H9 (cell line): ENCODE data around the gene CFAP54. TPM values are rescaled to one million over a fixed set of nuclear protein-coding genes. Genes with fewer than 3 reads are reported as not detected.

Source experiments
- DNase-seq: peaks from one replicate; pipeline ENCODE4 v3.0.0-alpha.2; 2017
- H2AFZ ChIP-seq: one replicate; pipeline ENCODE4 v1.6.1; 2013; ENCODE audit warnings: mild to moderate bottlenecking, low read length, control low read depth, moderate library complexity
- H2AK5ac ChIP-seq: 2 replicates; pipeline ENCODE4 v1.6.1; 2013; ENCODE audit warnings: low read length, control low read depth, mixed read lengths; ENCODE audit not compliant: insufficient read length
- H2BK120ac ChIP-seq: one replicate; pipeline ENCODE4 v1.6.1; 2013; ENCODE audit warnings: low read depth, mild to moderate bottlenecking, low read length, control low read depth, inconsistent platforms; ENCODE audit not compliant: poor library complexity, severe bottlenecking
- H2BK12ac ChIP-seq: 2 replicates; pipeline ENCODE4 v1.6.1; 2013; ENCODE audit warnings: low read length, control low read depth, mixed read lengths, low read depth; ENCODE audit not compliant: insufficient read length
- H2BK15ac ChIP-seq: 2 replicates; pipeline ENCODE4 v1.6.1; 2013; ENCODE audit warnings: low read depth, low read length, control low read depth
- H2BK20ac ChIP-seq: one replicate; pipeline ENCODE4 v1.6.1; 2013; ENCODE audit warnings: low read depth, mild to moderate bottlenecking, low read length, control low read depth, inconsistent platforms; ENCODE audit not compliant: poor library complexity, severe bottlenecking
- H2BK5ac ChIP-seq: 2 replicates; pipeline ENCODE4 v1.6.1; 2013; ENCODE audit warnings: low read length, control low read depth, mixed read lengths; ENCODE audit not compliant: insufficient read length
- H3K14ac ChIP-seq: 2 replicates; pipeline ENCODE4 v1.6.1; 2013; ENCODE audit warnings: low read length, control low read depth; ENCODE audit not compliant: insufficient read depth
- H3K18ac ChIP-seq: 2 replicates; pipeline ENCODE4 v1.6.1; 2013; ENCODE audit warnings: low read depth, mild to moderate bottlenecking, mixed read lengths, low read length, control low read depth; ENCODE audit not compliant: insufficient read length
- H3K23ac ChIP-seq: 2 replicates; pipeline ENCODE4 v1.6.1; 2013; ENCODE audit warnings: low read length, control low read depth, mixed read lengths, low read depth; ENCODE audit not compliant: insufficient read length
- H3K23me2 ChIP-seq: 2 replicates; pipeline ENCODE4 v1.6.1; 2013; ENCODE audit warnings: low read depth, mild to moderate bottlenecking, mixed read lengths, low read length, control low read depth; ENCODE audit not compliant: insufficient read length, poor library complexity, severe bottlenecking
- H3K27ac ChIP-seq: 2 replicates; pipeline ENCODE4 v1.5.1; 2013; ENCODE audit warnings: low read length, control low read depth, mixed read lengths, low read depth; ENCODE audit not compliant: insufficient read length
- H3K27me3 ChIP-seq: 2 replicates; pipeline ENCODE4 v1.6.1; 2013; ENCODE audit warnings: low read length, control low read depth, inconsistent platforms; ENCODE audit not compliant: insufficient read depth
- H3K4ac ChIP-seq: 2 replicates; pipeline ENCODE4 v1.6.1; 2013; ENCODE audit warnings: low read depth, mild to moderate bottlenecking, control low read depth, inconsistent platforms, low read length, moderate library complexity
- H3K4me1 ChIP-seq: 2 replicates; pipeline ENCODE4 v1.6.1; 2013; ENCODE audit warnings: low read length, control low read depth, inconsistent platforms; ENCODE audit not compliant: insufficient read depth
- H3K4me2 ChIP-seq: 2 replicates; pipeline ENCODE4 v1.6.1; 2013; ENCODE audit warnings: low read length, control low read depth, mixed read lengths; ENCODE audit not compliant: insufficient read length, insufficient read depth
- H3K56ac ChIP-seq: 2 replicates; pipeline ENCODE4 v1.6.1; 2013; ENCODE audit warnings: low read depth, mild to moderate bottlenecking, mixed read lengths, low read length, control low read depth; ENCODE audit not compliant: insufficient read length
- H3K79me1 ChIP-seq: 2 replicates; pipeline ENCODE4 v1.6.1; 2013; ENCODE audit warnings: low read depth, mild to moderate bottlenecking, moderate library complexity, low read length, control low read depth, inconsistent platforms; ENCODE audit not compliant: insufficient read depth, poor library complexity, severe bottlenecking
- H3K79me2 ChIP-seq: 2 replicates; pipeline ENCODE4 v1.6.1; 2013; ENCODE audit warnings: low read length, control low read depth, inconsistent platforms; ENCODE audit not compliant: insufficient read depth
- H3K9ac ChIP-seq: 2 replicates; pipeline ENCODE4 v1.6.1; 2013; ENCODE audit warnings: low read length, control low read depth, mixed read lengths; ENCODE audit not compliant: insufficient read length; ENCODE audit errors: extremely low read depth
- H3K9me3 ChIP-seq: one replicate; pipeline ENCODE4 v1.6.1; 2013; ENCODE audit warnings: low read depth, low read length, inconsistent platforms; ENCODE audit not compliant: control insufficient read depth
- H3T11ph ChIP-seq: one replicate; pipeline ENCODE4 v1.6.1; 2013; ENCODE audit warnings: mild to moderate bottlenecking, low read length, control low read depth, inconsistent platforms
- H4K20me1 ChIP-seq: one replicate; pipeline ENCODE4 v1.6.1; 2013; ENCODE audit not compliant: control insufficient read depth, insufficient read length, insufficient read depth
- H4K5ac ChIP-seq: 2 replicates; pipeline ENCODE4 v1.6.1; 2013; ENCODE audit warnings: low read depth, mild to moderate bottlenecking, mixed read lengths, low read length, control low read depth; ENCODE audit not compliant: insufficient read length
- H4K8ac ChIP-seq: replicated peaks from 2 replicates; pipeline ENCODE4 v1.6.1; 2013; ENCODE audit warnings: low read length, control low read depth, mixed read lengths, low read depth; ENCODE audit not compliant: insufficient read length
- H4K91ac ChIP-seq: 2 replicates; pipeline ENCODE4 v1.6.1; 2013; ENCODE audit warnings: low read depth, mild to moderate bottlenecking, moderate library complexity, mixed read lengths, low read length, control low read depth; ENCODE audit not compliant: insufficient read length
- H3K27ac Mint-ChIP-seq, 3 experiments: 2 replicates in 2 of 3; 3 replicates in 1 of 3; pipeline ENCODE4 v1.8.0; 2020 to 2021; ENCODE audit warnings: mixed read lengths in 3 of 3, mild to moderate bottlenecking in 1 of 3, moderate library complexity in 1 of 3
- H3K27me3 Mint-ChIP-seq: 2 replicates; pipeline ENCODE4 v1.8.0; 2021; ENCODE audit warnings: low read depth, mild to moderate bottlenecking, moderate library complexity, mixed read lengths
- H3K36me3 Mint-ChIP-seq, 3 experiments: 2 replicates in 2 of 3; 3 replicates in 1 of 3; pipeline ENCODE4 v1.8.0; 2020 to 2021; ENCODE audit warnings: low read depth in 3 of 3, mixed read lengths in 3 of 3; ENCODE audit not compliant: insufficient read depth in 1 of 3
- H3K4me1 Mint-ChIP-seq, 2 experiments: 2 replicates each; pipeline ENCODE4 v1.8.0; 2020; ENCODE audit warnings: mixed read lengths in 2 of 2
- H3K4me3 Mint-ChIP-seq, 2 experiments: 2 replicates in 1 of 2; 3 replicates in 1 of 2; pipeline ENCODE4 v1.8.0; 2020 to 2021; ENCODE audit warnings: mild to moderate bottlenecking in 2 of 2, mixed read lengths in 2 of 2, moderate library complexity in 1 of 2
- H3K9me3 Mint-ChIP-seq, 2 experiments: 2 replicates in 1 of 2; 3 replicates in 1 of 2; pipeline ENCODE4 v1.8.0; 2020; ENCODE audit warnings: mild to moderate bottlenecking in 2 of 2, mixed read lengths in 2 of 2, moderate library complexity in 1 of 2
- WGBS: extraction: QIAGEN DNeasy Blood & Tissue Kit; methylation state at CpG from one replicate; pipeline ENCODE4 v1.1.7; 2013; ENCODE audit warnings: missing lambda C conversion rate, low lambda C conversion rate, mixed read lengths; ENCODE audit not compliant: insufficient read length; ENCODE audit errors: extremely low coverage; 5-methylcytosine and 5-hydroxymethylcytosine counted together
- total RNA-seq: library from RNA; stranded (reverse); gene quantifications from 2 replicates; pipeline ENCODE4 v1.2.1, GENCODE V29; 2021
- TF ChIP-seq, protein P1 (sequence below): fragments of 200-600 bp; sonication (generic); conservative IDR thresholded peaks from 3 replicates; pipeline ENCODE4 v1.8.0; 2021; ENCODE audit warnings: antibody characterized with exemption, mild to moderate bottlenecking

The CFAP54 gene
- total RNA-seq, 1 experiment from 2014 or later: 0.24 TPM

DNA sequence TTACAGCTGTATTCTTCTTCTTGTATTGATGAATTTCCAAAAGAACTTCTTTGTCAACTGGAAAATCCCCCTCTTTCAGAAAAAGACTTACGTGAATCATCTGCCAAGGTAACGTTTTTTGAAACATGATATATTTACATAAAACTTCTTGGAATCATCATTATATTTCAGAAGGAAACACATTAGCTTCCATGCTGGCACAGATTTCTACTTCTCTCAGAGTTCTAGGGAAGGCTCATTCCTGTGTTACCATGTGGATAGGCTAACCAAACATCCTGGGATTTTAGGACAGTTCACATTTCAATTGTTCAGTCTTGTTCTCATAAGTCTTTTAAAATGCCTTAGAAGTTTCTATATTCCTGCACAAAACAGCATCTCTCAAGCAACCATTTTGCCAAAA, 297.4 kb downstream of the CFAP54 start:
- Histone ChIP-seq H3K27ac (no peak overlapping the region), H2BK5ac (no peak overlapping the region), H2BK15ac (no peak overlapping the region), H4K91ac (no peak overlapping the region), H3K9me3 (no peaks in the 10 kb centered on the region), H3K4me2 (no peak overlapping the region), H4K5ac (no peak overlapping the region), H2AFZ (no peak overlapping the region), H3K27me3 (no peaks in the 10 kb centered on the region), H3K23me2 (no peaks in the 10 kb centered on the region), H3T11ph (no peak overlapping the region), H3K4ac (no peak overlapping the region), H3K79me1 (no peaks in the 10 kb centered on the region), H3K4me1 (no peaks in the 10 kb centered on the region), H2BK120ac (no peak overlapping the region), H3K79me2 (no peaks in the 10 kb centered on the region), H3K23ac (no peak overlapping the region), H3K18ac (no peak overlapping the region), H3K14ac (no peak overlapping the region), H2AK5ac (no peak overlapping the region), H3K56ac (no peak overlapping the region), H2BK12ac (no peak overlapping the region), H2BK20ac (no peak overlapping the region), H4K20me1 (no peaks in the 10 kb centered on the region), H4K8ac (no peak overlapping the region), H3K9ac (no peak overlapping the region)
- H3K4me1 Mint-ChIP-seq: peaks cover 0 to 3% of the 10 kb centered on the region in 2 experiments; a peak in 1 of 4 replicates
- TF ChIP-seq, protein P1, sequence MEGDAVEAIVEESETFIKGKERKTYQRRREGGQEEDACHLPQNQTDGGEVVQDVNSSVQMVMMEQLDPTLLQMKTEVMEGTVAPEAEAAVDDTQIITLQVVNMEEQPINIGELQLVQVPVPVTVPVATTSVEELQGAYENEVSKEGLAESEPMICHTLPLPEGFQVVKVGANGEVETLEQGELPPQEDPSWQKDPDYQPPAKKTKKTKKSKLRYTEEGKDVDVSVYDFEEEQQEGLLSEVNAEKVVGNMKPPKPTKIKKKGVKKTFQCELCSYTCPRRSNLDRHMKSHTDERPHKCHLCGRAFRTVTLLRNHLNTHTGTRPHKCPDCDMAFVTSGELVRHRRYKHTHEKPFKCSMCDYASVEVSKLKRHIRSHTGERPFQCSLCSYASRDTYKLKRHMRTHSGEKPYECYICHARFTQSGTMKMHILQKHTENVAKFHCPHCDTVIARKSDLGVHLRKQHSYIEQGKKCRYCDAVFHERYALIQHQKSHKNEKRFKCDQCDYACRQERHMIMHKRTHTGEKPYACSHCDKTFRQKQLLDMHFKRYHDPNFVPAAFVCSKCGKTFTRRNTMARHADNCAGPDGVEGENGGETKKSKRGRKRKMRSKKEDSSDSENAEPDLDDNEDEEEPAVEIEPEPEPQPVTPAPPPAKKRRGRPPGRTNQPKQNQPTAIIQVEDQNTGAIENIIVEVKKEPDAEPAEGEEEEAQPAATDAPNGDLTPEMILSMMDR: no peak
- no peak overlapping the region for H3K4me3 Mint-ChIP-seq
- WGBS: no CpG with 5 or more reads among the region's 2 CpGs
- no peak overlapping the region for H3K27ac Mint-ChIP-seq
- no peaks in the 10 kb centered on the region for H3K27me3 Mint-ChIP-seq
- DNase-seq: no peak
- H3K9me3 Mint-ChIP-seq: no peaks in the 10 kb centered on the region
- H3K36me3 Mint-ChIP-seq: no peaks in the 10 kb centered on the region
